GM19372 (cell line): Measurements from ENCODE around the gene ME2.
A peak's percentile ranks its signal among the peaks of the same experiment; 100 is the strongest.
"Not testable (repeated sequence)": the region's sequence is repeated elsewhere in the genome, so short reads cannot be mapped to it uniquely, and the experiment has no call there.

ENCODE experiments used
- ATAC-seq: cut with Tn5 transposase; IDR thresholded peaks from one replicate; pipeline ENCODE4 v1.9.1; 2021; ENCODE audit warnings: mild to moderate bottlenecking, low read depth, moderate library complexity; ENCODE audit not compliant: unreplicated experiment

ME2 gene

DNA sequence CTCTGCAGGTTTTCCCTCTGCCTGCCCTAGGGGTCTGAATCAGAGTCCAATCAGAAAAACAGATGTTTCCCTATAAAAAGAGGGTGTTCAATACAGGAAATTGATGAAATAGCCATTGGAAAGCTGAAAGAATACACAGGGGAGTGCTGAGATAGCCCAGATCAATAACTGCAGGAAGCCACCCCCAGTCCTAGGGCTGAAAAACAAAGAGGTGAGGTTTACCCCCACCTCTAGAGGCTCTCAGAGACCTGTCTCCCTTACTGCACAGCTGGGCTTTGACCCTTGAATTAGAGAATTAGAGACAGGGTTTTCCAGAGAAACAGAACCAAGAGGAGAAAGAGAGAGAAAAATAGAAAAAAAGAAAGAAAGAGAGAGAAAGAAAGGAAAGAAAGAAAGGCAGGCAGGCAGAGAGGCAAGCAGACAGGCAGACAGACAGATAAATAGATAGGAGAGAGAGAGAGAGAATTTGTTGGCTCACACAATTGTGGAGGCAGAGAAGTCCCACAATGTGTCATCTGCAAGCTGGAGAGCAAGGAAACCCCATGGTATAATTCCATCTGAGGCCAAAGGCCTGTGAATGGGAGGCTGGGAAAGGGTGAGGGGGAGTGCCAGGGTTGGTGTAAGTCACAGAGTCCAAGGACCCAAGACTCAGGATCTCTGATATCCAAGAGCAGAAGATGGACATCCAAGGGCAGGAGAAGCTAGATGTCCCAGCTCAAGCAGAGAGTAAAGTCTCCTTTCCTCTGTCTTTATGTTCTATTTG lies 18.9 kb upstream of the ME2 start:
- no peak for ATAC-seq

DNA sequence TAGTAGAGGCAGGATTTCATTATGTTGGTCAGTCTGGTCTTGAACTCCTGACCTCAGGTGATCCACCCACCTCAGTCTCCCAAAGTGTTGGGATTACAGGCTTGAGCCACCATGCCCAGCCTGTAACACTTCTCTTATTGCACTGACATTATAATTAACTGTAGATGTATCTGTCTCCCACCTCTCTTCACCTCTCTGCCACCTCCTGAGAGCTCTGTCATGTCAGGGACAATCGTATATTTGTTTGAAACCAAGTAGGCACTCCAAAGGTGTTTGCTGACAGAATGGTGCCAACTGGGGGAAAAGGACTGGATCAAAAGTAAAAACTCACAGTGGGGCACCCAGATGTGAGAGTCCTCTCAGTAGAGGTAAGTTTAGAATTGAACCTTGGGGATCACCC lies 17.3 kb upstream of the ME2 start:
- ATAC-seq: no peak

DNA sequence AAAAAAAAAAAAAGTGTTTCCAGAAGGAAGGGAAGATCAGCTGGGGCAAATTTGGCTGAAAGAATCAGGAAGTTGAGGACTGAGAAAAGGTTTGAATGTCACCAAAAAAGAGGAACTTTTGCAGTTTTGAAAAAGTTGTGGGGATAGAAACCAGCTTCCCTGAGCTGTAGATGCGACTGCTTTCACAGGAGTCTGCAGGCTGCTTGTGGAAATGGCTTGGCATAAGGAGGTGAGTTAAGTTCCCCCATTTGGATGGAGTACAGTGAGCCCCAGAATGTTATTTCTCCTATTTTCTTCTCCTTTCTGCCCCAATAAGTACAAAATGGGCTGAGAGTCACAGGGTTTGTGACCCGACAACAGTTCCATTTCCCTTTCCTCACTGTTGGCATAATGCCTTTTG lies 16.5 kb upstream of the ME2 start:
- ATAC-seq: no peak

DNA sequence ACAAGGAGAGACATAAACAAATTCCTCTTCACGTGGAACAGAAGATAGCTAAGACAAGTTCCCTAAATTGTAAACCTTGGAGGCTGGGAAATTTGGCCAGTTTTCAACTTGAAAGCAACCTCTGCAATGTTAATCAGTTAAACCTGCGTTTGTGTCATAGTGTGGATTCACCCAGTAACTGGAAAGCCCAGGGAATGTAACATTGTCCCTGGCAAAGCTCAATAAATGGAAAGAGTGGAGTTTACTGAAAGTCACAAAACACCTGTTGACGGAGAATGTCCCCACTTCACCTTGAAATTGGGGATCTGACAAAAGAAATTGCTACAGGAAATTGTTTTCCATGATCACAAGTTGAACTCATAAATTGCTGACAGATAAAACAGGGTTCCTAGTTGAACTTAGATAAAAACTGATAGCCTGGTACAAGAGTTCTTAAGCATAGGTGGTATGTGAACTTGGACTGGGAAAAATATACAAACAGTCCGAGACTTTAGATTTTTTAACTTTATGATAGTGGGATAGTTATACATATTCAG lies 15.0 kb upstream of the ME2 start:
- no peak for ATAC-seq

DNA sequence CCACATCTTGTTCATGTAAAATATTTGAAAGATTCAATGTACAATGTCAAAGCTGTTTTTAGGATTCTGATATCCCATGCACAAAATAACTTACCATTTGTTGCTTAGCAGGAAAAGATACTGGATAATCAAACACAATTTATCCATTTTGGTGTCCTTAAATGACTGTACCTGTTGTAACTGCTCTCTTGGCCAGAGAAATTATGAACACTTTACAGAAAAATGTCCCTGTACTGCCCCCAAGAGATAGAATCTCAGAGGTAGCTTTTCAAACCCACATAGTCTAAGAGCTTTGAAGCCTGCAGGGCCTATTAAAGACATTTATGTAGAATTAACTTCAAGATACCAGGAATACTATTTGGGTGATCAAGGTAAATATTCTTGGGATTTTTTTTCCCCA lies 12.2 kb upstream of the ME2 start:
- no peak for ATAC-seq

DNA sequence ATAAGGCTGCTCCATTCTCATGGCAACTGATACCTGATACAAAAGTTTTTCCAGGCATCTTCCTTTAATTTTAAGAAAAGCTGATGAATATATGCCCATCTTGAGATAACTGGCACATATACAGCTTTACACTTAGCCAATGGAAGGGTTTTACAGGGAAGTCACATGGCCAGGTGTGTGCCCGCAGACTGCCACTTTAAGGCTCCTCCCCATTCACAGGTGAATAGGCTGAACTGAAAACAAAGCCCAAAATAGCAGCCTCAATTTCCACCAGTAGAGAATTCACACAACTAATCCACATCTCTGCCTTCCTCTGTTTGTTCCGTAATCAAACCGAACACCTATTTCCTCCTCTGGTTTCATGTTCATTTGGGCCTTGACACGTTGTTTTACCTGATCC lies 9.8 kb upstream of the ME2 start:
- no peak for ATAC-seq

DNA sequence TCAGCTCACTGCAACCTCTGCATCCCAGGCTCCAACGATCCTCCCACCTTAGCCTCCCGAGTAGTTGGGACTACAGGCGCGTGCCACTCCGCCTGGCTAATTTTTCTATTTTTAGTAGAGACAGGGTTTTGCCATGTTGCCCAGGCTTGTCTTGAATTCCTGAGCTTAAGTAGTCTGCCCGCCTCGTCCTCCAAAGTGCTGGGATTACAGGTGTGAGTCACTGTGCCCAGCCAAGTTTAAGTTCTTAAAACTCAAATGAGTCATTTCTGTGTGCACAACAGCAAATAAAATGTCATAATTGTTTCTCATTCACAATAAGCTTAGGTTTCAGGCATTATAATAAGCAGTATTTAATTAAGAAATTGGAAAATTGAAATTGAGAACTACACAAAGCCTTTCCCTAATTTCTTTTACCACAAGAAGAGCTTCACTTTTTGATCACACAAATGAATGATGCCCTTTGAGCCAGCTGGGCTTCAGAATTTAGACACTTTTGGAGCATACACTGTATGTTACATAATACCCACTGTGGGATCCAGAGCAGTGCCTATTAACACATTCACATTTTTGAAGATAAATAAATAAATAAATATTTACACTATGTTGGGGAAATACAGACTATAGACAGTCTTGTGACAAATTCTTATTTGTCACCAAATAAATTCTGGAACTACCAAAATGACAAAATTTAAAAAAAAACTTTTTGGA lies 8.6 kb upstream of the ME2 start:
- ATAC-seq: no peak

DNA sequence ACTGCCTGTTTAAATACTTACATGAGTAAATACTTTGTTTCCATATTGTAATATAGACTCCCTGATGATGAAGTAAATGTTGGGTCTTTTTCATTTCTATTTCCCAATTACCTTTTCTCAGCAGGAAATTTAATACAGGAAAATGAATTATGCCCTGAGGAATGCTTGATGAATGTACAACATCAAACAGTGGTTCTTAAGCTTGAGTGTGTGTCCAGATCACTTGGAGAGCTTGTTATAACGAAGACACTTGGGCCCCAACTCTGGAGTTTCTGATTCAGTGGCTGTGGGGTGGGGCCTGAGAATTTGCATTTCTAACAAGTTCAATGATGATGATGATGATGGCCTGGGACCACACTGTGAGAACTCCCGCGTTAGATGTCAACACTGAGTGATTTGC lies 7.1 kb upstream of the ME2 start:
- no peak for ATAC-seq

DNA sequence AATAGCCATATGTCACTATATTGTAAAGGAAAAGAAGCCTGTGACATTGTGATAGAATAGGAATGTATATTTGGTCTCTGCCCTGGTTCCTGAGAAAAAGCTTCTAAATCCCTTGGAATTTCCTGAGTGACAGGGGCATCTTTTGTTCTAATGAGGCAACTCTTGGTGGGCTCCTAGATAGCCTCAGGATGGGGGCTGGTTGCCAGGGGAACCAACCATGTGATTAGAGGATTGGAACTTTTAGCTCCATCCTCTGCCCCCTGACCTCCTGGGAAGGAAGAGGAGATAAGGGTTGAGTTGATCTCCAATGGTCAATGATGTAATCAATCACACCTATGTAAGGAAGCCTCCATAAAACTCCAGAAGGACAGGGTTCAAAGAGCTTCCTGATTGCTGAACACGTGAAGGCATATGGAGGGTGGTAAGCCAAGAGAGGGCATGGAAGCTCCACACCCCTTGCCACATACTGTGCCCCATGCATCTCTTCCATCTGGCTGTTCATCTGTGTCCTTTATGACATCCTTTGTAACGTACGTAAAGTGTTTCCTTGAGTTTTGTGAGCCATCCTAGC lies 2.9 kb upstream of the ME2 start:
- no peak for ATAC-seq

DNA sequence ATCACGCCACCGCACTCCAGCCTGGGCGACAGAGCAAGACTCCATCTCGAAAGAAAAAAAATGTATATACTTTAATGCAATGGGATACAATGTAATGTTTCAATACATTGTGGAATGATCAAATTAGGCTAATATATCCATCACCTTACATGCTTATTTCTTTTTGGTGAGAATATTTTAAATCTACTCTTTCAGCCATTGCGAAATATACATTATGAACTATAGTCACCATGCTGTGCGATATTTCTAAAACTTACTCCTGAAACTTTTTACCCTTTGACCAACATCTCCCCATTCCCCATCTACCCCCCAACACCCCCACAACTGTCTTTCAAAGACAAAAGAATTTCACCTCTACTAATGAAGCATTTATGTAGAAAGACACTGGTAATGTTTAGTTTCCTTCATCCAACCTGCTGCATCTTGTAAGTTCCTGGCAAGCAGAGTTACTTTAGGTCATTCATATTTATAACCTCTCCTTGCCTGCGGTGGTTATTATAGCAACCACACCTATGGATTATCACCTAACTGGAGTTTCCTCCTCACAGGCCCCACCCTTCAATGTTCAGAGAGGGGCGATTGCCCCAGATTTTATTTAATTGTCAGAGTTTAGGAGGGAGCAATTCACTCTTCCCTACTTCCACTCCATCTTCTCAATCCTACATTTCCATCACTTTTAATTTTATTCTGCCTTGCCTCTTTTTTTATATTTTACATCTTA lies 1.2 kb upstream of the ME2 start:
- no peak for ATAC-seq

DNA sequence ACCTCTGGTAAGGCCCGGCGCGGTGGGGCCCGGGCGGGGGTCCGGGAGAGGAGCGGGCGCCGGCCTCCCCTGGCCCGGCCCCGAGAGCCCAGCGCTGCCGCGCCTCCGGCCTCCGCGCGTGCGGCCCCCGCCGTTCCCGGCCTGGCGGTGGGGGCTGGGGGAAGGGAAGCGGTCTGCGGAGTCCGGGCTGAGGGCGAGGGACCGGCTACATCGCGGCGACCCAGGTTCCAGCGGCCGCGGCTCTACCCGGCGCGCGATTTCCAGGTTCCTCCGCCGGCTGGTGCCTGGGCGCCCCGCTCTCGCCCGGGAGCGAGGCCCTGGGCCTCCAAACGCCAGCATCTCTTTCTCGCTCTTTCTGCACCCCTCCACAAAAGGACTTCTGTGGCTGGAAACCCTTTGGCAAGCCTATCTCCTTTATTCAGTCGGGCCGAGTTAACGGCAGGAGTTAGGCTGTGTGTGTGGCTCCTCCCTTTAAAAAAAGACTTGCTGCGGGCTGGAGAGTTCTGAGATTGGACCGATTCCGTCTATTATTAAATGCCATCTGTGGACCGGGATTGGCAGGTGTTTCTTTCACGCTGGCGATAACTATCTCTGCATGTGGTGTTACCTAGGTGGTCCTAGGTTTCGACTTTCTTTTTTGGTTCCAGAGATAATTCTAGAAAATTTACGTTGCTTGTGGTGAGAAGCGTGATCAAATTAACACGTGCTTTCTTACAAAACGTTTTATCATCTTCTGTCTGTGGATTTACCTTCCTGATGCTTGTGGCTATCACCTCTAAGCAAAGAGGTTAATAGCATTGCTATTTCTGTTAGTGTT lies 592 bp downstream of the ME2 start:
- ATAC-seq: peak; percentile 10

DNA sequence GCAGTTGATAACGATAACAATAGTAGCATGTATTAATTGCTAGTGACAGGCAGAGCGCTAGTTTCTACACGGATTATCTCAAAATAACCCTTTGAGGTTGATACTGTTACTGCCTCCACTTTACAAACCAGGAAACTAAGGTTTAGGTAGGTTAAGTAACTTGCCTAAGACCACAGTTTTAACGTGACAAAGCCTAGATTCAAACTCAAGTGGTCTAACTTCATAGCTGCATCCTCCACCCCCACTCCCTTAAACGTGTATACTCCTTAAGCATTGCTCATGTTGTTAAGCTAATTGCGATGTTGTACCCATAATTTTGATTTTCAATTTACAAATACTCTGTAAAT lies 1.2 kb downstream of the ME2 start:
- no peak for ATAC-seq

DNA sequence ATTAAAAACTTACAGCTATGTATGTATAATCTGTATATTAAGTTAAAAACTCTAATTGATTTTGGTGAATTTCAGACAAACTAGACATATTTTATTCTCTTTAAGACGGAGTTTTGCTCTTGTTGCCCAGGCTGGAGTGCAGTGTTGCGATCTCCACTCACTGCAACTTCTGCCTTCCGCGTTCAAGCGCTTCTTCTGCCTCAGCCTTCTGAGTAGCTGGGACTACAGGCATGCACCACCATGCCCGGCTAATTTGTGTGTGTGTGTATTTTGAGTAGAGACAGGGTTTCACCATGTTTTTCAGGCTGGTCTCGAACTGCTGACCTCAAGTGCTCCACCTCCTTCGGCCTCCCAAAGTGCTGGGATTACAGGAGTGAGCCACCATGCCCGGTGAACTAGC lies 2.0 kb downstream of the ME2 start:
- not testable (repeated sequence) for ATAC-seq

DNA sequence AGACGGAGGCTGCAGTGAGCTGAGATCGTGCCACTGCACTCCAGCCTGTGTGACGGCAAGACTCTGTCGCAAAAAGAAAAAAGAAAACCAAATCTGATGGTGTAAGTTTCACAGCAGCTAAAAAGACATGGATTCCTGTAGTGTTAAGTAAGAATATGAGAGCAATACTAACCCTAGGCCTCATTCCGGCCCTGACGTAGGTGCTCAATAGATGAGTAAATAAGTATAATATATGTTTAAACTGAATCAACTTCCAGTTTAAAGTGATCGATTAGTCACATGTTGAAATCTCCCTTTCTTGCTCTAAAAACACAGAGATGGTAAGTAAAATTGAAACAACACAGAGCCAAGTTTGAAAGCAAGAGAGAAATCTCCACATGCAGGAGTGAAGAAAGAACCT lies 8.0 kb downstream of the ME2 start:
- no peak for ATAC-seq

DNA sequence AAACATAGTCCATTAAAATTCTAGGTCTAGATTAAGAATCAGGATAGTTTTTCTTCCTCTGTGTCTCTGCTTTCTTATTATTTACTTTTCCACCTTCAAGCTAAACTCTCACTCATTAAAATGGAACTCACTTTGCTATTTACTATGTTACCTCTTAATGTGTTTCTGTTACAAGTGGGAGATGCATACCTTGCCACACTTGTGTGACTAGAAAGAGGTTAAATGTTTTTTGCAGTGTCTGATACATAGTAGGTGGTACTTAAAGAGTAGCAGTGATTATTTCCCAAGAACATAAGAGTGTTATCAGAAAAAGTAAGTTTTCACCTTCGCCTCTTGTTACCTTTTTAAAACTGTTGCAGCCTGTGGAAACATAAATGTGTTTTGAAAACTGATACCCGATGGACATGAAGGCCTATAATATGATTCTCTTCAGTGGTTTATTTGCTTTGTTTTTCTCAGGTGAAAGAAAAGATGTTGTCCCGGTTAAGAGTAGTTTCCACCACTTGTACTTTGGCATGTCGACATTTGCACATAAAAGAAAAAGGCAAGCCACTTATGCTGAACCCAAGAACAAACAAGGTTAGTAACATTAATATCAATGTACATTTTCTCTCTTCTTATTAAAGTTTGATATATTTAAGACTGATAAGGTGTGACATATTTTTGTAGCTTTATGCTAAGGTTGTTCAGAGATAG lies 16.6 kb downstream of the ME2 start:
- ATAC-seq: no peak

DNA sequence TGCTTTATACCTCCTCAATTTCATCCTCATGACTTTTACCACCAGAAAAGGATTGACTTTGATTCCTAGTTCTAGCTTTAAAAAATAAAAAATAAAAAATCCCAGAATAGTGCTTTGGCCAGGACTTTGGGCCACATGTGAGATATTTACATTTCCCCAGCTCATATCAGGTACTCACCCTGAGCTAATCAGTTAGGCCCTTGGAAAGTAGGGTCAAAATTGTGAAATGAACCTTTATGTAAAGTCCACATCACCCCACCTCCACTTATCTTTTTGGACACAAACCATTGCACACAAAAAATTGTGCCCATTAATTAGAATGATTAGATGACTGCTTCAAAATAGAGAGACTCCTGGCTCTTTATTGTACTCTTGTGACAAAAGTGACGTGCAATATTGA lies 17.2 kb downstream of the ME2 start:
- ATAC-seq: no peak

DNA sequence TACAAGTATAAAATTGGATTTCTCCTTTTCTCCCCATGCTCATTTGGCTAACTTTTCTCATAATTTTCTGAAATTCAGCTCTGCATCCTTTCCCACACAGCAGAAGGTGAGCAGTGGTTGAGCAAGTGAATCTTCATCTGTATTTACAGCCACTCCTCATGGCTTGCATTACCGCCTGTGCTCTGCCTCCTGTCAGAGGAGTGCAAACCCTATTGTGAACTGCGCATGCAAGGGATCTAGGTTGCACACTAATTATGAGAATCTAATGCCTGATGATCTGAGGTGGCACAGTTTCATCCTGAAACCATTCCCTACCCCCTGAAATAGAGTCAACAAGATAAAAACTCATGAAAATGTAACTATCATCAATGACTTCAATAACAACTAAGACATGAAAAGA lies 20.0 kb downstream of the ME2 start:
- no peak for ATAC-seq

DNA sequence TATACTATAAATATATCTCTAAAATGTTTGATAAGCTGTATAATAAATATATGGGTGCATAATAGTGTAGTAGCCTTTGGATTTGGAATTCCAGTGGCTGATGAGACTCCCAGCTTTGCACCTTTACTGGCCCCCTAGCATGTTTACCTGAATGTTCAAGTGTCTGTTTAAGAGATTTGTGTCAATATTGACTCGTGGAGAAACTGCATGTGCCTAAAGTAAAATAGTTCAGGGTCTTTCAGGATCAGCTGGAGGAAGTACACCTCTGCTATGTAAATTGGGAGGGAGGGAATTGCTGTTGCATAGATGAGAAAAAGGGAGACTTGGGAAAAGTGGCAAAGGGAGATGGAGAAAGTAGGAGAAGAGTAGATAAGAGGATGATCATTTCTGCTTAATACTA lies 23.9 kb downstream of the ME2 start:
- no peak for ATAC-seq

DNA sequence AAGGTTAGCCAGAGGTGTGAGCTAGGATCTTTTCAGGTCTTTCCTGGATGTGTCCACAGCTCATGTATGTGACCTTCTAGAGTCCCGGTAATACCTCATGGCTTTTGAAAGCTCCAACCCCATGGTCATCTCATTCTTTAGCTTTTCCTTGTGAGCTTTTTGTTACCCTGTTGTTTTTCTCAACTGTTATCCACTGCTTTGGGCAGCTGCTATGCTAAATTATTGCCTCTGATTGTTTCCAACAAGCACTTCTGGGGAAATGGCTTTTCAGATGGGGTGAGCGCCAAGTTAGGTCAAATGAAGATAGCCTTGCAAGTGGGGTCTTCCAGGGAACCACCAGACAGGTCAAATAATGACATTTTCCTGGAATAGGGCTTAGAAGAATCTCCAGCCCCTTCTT lies 27.9 kb downstream of the ME2 start:
- no peak for ATAC-seq

DNA sequence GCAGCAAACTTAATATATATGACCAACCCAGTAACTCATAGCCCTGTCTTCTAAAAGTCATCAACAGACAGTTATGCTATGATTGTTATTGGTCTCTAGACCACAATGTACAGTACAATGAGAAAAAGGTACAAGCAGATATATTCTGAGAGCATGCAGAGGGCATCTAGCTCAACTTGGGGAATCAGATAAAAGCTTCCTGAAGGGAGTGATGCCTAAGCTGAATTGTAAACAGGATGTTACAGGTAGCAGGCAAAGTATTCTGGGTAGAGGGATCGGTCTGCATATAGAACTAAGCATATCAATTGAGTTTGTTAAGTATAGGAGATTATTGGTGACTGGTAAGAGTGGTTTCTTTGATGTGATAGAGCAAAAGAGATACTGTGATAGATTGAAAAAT lies 30.3 kb downstream of the ME2 start:
- ATAC-seq: no peak
